Measurements from ENCODE around the gene ZNF516.

GRCh38 chr18:76380127-76380729 is 114.8 kb downstream of the ZNF516 start:
- no peak for TF ChIP-seq ZNF596 (tag by site-specific recombination; IDR thresholded peaks at IDR 0.05)
- TF ChIP-seq ZNF426 (tag by site-specific recombination; IDR thresholded peaks at IDR 0.05): no peak
- no peak for TF ChIP-seq ZNF555 (tag by site-specific recombination; conservative IDR thresholded peaks at IDR 0.05)
- TF ChIP-seq HOXD13 (CRISPR knock-in tag; IDR thresholded peaks at IDR 0.05; ENCODE audit: borderline replicate concordance): no peak
- no peak for TF ChIP-seq GLIS1 (tag by site-specific recombination; IDR thresholded peaks at IDR 0.05)
- no peak for TF ChIP-seq PATZ1 (tag by site-specific recombination; IDR thresholded peaks at IDR 0.05)
- TF ChIP-seq CTCF (tag by site-specific recombination; IDR thresholded peaks at IDR 0.05): no peak
- TF ChIP-seq TCF7L2 (IDR thresholded peaks at IDR 0.05; ENCODE audit: borderline replicate concordance, low read depth, low read length): no peak
- no peak for TF ChIP-seq ZNF580 (tag by site-specific recombination; IDR thresholded peaks at IDR 0.05)
- TF ChIP-seq ZNF654 (tag by site-specific recombination; IDR thresholded peaks at IDR 0.05; ENCODE audit: low read depth): no peak
- TF ChIP-seq ATF2 (tag by site-specific recombination; IDR thresholded peaks at IDR 0.05; ENCODE audit: low read depth): no peak

Measured in HEK293 (cell line).